BLaER1 (cell line): Measurements from ENCODE around the gene POLA2.

Source experiments
- H3K27ac ChIP-seq: shearing (Covaris generic); formaldehyde crosslinking; 2 replicates; pipeline ENCODE4 v1.8.1; 2022
- H3K27me3 ChIP-seq: shearing (Covaris generic); formaldehyde crosslinking; 2 replicates; pipeline ENCODE4 v1.8.1; 2022
- H3K36me3 ChIP-seq: shearing (Covaris generic); formaldehyde crosslinking; 2 replicates; pipeline ENCODE4 v1.8.1; 2022
- H3K4me1 ChIP-seq: shearing (Covaris generic); formaldehyde crosslinking; 2 replicates; pipeline ENCODE4 v1.8.1; 2022
- H3K4me2 ChIP-seq: shearing (Covaris generic); formaldehyde crosslinking; 2 replicates; pipeline ENCODE4 v1.8.1; 2022
- H3K4me3 ChIP-seq: shearing (Covaris generic); formaldehyde crosslinking; 2 replicates; pipeline ENCODE4 v1.8.1; 2022
- H3K9ac ChIP-seq: shearing (Covaris generic); formaldehyde crosslinking; 2 replicates; pipeline ENCODE4 v1.8.1; 2022
- H3K9me3 ChIP-seq: shearing (Covaris generic); formaldehyde crosslinking; 2 replicates; pipeline ENCODE4 v1.8.1; 2022
- H4K20me1 ChIP-seq: shearing (Covaris generic); formaldehyde crosslinking; 2 replicates; pipeline ENCODE4 v1.8.1; 2022
- Cebpa-rat ChIP-seq: shearing (Covaris generic); IDR thresholded peaks from 2 replicates; pipeline ENCODE4 v1.8.1; 2022

Gene POLA2

DNA sequence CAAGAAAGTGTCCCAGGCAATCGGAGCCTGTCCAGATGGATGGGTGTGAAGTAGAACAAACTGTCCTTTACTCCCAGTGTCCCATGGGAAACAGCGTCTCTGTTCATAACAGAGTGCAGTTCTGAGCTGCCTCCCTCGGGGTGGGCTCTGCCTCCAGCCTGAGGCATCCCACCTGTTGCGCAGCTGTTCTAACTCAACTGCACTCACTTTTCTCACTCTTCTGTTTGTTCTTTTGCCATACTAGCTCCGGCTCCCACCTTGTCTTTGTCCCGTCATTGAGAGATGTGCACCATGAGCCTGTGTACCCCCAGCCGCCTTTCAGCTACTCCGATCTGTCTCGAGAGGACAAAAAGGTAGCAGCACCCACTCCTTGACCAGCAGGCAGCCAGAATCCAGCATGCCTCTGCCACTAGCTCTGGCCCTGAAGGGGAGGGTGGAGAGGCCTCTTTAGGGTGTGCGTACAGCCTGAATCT is 32.2 kb downstream of the POLA2 start:
- H3K4me2 ChIP-seq = peak overlapping the region; percentile 91
- peak overlapping the region; percentile 75 for H3K9ac ChIP-seq
- TF ChIP-seq Cebpa-rat = no peak
- no peaks in the 10 kb centered on the region for H3K27me3 ChIP-seq
- H3K9me3 ChIP-seq = no peaks in the 10 kb centered on the region
- H3K4me1 ChIP-seq = peaks cover 63% of the 10 kb centered on the region
- H4K20me1 ChIP-seq = no peaks in the 10 kb centered on the region
- no peak overlapping the region; the same call in 1 of the 2 replicates for H3K4me3 ChIP-seq
- peak overlapping the region; percentile 92 for H3K27ac ChIP-seq
- peaks cover 73% of the 10 kb centered on the region for H3K36me3 ChIP-seq

DNA sequence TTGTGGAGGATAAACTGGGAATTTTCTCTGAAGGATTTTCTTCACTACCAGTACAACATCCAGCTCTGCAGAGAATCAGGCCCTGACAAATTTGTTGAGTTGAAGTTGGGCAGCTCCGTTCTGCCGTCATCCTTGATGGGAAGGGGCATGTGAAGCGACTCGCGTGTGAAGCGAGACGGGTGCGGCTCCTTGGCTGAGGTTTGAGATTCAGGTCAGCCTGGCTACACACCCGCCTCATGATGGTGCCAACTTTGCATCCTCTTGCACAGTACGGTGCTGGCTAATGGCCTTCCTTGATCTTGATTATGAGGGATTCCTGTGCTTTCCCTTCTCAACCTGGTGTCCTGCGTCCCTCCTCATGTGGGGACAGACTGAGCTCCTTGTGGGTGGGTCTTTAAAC is 33.2 kb downstream of the POLA2 start:
- H3K27me3 ChIP-seq = no peaks in the 10 kb centered on the region
- 0 out of 2 replicates have a peak overlapping the region, but pooled peaks have one; percentile 75 for H3K9ac ChIP-seq
- peaks cover 52% of the 10 kb centered on the region for H3K4me1 ChIP-seq
- no peak for TF ChIP-seq Cebpa-rat
- peak overlapping the region; percentile 92; the same call in 1 of the 2 replicates for H3K27ac ChIP-seq
- H3K9me3 ChIP-seq = no peaks in the 10 kb centered on the region
- peaks cover 73% of the 10 kb centered on the region for H3K36me3 ChIP-seq
- H4K20me1 ChIP-seq = no peaks in the 10 kb centered on the region
- no peak overlapping the region for H3K4me3 ChIP-seq
- peak overlapping the region; percentile 91; the same call in 1 of the 2 replicates for H3K4me2 ChIP-seq

DNA sequence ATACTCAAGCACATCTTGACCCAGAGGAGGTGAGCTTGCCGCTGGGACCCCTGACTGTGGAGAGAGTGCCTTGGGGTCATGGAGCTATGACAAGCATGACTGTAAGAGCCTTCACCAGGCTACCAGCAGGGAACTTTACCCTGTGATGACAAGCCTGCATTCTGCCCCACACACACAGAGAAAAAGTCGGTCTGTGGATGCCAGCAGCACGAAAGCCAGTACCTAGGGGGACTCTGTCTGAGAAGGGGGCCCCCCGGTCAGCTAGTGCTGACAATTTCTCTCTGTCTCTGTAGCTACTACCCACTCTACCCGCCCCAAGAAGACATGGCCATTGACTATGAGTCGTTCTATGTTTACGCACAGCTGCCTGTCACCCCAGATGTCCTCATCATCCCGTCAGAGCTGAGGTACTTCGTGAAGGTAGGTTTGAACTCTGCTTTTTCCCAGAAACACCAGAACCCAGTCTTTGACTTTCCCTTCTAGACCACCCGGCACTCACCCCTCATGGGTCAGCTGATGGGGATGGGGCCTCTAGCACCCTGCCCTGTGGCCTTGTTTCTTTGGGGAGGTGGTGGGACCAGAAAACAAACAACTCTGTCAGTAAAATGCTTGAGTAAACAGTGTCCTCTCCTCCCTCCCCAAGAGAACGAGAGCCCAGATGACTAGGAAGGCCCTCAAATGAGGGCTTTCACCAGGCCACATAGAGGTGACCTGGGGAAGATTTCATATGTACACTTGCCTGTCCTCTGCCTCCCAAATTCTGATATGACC is 34.0 kb downstream of the POLA2 start:
- H3K4me2 ChIP-seq = no peak overlapping the region
- TF ChIP-seq Cebpa-rat = no peak
- H4K20me1 ChIP-seq = no peaks in the 10 kb centered on the region
- H3K4me1 ChIP-seq = peaks cover 44% of the 10 kb centered on the region
- H3K9ac ChIP-seq = peak overlapping the region; percentile 39; the same call in 1 of the 2 replicates
- peak overlapping the region; percentile 43; the same call in 1 of the 2 replicates for H3K27ac ChIP-seq
- H3K27me3 ChIP-seq = no peaks in the 10 kb centered on the region
- H3K9me3 ChIP-seq = no peaks in the 10 kb centered on the region
- peaks cover 77% of the 10 kb centered on the region for H3K36me3 ChIP-seq
- H3K4me3 ChIP-seq = no peak overlapping the region

DNA sequence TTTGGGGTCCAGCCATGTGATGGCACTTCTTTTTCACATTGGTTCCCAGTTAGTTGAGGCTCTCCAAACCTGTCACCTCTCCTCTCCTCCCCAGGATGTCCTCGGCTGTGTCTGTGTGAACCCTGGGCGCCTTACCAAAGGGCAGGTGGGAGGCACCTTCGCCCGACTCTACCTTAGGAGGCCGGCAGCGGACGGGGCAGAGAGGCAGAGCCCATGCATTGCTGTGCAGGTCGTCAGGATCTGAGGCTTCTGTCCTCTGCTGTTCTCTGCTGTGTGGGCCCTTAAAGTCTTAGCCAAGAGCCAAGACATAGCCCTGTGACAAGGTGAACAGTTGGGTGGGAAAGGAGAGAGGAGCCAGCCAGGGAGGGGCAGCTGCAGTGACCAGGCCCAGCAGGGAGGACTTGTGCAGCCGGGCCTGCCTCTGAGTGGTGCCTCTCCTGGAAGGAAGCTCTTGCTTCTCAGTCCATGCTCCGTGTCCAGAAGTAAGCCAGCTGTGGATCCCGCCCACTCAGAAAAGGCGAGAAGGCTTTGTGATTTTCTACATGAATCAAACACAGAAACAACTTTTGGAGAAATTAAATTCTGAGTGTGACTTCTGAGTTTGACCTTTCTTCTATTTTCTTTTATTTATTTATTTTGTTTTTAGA is 35.4 kb downstream of the POLA2 start:
- H3K27ac ChIP-seq = no peak overlapping the region
- peaks cover 37% of the 10 kb centered on the region for H3K4me1 ChIP-seq

DNA sequence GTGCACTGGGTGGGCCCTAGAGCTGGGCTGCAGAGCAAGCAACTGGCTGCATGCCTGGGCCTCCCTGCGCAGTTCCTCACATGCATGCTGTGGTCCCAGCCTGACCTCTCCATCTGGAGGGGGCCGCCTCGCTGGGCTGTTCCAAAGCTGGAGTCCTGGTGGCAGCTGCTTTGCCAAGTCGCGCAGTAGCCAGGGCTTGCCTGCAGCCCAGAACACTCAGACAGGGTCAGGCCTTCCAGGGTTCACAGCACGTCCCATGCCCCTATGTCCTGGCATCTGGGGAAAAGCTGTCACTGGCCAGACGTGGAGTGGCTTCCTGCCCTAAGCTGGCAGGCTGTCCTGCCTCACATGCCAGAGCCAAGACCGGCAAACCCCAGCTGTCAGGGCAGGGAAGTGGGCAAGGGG is 36.4 kb downstream of the POLA2 start:
- Histone ChIP-seq H3K4me1 (peaks cover 30% of the 10 kb centered on the region), H3K27me3 (no peaks in the 10 kb centered on the region), H3K9ac (no peak overlapping the region), H3K27ac (no peak overlapping the region), H3K4me3 (no peak overlapping the region), H3K4me2 (no peak overlapping the region), H4K20me1 (no peaks in the 10 kb centered on the region), H3K36me3 (peaks cover 97% of the 10 kb centered on the region), H3K9me3 (no peaks in the 10 kb centered on the region)
- TF ChIP-seq Cebpa-rat = no peak

More for the DNA sequence above, 35.4 kb downstream of the POLA2 start:
- H3K9me3 ChIP-seq = no peaks in the 10 kb centered on the region
- no peak overlapping the region for H3K4me3 ChIP-seq
- TF ChIP-seq Cebpa-rat = no peak
- no peaks in the 10 kb centered on the region for H4K20me1 ChIP-seq
- no peaks in the 10 kb centered on the region for H3K27me3 ChIP-seq
- H3K9ac ChIP-seq = no peak overlapping the region
- peaks cover 90% of the 10 kb centered on the region for H3K36me3 ChIP-seq
- H3K4me2 ChIP-seq = no peak overlapping the region

DNA sequence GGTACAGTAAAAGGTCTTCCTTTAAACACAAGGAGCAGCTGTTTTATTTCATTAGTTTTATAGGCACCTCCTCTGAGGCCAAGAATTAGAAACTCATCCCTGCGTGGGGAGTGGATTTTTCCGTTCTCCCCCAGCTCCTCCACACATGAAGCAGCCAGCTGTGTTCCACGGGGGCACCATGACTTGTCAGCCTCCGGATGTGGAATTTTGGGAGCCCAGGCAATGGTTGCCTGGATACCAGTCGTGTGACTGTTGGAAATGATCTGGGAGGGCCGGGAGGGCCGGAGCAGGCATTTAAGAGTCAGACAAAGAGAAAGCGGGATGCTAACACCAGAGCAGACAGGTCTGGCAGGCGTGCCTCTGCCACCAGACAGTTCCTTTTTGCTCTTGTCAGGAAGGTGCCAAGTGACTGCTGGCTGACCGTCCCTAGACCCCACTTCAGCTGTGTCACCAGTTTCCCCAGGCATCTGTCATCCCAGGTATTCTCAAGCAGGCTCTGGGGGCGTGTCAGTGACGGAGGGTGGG is 37.0 kb downstream of the POLA2 start:
- Histone ChIP-seq H3K9me3 (no peaks in the 10 kb centered on the region), H3K27me3 (no peaks in the 10 kb centered on the region), H3K4me2 (no peak overlapping the region), H3K27ac (peak overlapping the region; percentile 22; the same call in 1 of the 2 replicates), H3K4me1 (peaks cover 24% of the 10 kb centered on the region), H3K36me3 (peaks cover 97% of the 10 kb centered on the region), H3K4me3 (no peak overlapping the region), H4K20me1 (no peaks in the 10 kb centered on the region), H3K9ac (no peak overlapping the region)
- no peak for TF ChIP-seq Cebpa-rat

DNA sequence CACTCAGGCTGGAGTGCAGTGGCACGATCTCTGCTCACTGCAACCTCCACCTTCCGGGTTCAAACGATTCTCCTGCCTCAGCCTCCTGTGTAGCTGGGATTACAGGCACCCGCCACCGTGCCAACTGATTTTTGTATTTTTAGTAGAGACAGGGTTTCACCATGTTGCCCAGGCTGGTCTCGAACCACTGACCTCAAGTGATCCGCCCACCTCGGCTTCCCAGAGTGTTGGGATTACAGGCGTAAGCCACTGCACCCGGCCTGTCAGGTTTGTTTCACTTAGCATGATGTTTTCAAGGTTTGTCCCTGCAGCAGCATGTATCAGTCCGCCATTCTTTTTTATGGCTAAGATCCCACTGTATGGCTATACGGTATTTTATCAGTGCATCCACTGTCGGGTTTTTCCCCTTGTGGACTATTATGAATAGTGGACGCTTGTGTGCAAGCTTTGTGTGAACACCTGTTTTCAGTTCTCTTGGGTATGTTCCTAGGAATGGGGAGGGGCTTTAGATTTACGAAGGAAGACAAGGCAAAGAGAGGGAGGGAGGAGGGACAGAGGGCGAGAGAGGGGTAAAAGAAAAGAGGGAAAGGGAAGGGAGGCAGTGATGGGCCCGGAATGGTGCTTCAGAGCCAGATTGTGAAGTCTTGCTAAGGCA is 39.0 kb downstream of the POLA2 start:
- H3K9me3 ChIP-seq = no peaks in the 10 kb centered on the region
- H3K4me2 ChIP-seq = no peak overlapping the region
- peaks cover 15% of the 10 kb centered on the region for H3K4me1 ChIP-seq
- no peak overlapping the region for H3K27ac ChIP-seq
- H3K4me3 ChIP-seq = no peak overlapping the region
- no peak overlapping the region for H3K9ac ChIP-seq
- H3K36me3 ChIP-seq = peaks cover 87% of the 10 kb centered on the region
- H3K27me3 ChIP-seq = no peaks in the 10 kb centered on the region
- no peaks in the 10 kb centered on the region for H4K20me1 ChIP-seq
- no peak for TF ChIP-seq Cebpa-rat

DNA sequence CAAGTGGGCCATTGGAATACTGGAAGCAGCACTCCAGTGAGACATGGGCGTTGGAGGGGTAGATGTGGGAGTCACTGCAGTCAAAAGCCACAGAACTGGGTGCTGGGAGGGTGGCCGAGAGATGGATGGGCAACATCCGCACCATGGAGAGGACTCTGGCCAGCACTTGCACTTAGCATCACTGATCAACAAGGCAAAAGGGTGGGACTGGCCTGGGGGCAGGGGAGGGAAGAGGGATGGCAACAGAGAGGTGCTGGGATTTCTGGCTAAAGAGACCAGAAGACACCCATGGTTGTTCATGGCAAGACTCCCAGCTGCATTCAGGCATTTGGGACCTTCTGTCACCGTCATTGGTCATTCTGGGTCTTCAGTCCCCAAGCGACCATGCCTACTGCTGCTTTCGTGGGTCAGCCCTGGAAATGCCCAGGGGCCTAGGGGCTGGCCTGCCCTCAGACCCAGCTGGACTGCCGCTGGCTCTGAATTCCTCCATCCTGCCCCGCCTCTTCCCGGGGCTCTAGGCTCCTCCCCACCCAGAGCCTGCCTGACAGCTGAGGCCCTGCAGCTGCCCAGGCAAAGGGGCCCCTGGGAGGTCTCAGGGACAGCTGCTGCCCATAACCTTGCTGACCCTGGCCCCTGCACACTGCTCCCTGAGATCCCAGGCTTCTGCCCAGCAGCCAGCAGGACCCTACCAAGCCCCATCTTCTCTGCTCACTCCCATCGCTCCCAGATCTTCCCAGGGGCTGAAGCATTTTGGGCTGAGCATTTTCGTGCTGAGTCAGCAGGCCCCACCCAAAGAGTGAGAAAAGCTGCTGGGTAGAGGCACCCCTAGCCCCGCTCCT is 39.9 kb downstream of the POLA2 start:
- Histone ChIP-seq H3K4me3 (no peak overlapping the region), H3K36me3 (peaks cover 77% of the 10 kb centered on the region), H3K4me2 (peak overlapping the region; percentile 26; the same call in 1 of the 2 replicates), H3K27ac (0 out of 2 replicates have a peak overlapping the region, but pooled peaks have one; percentile 22), H3K27me3 (no peaks in the 10 kb centered on the region), H3K4me1 (peaks cover 24% of the 10 kb centered on the region), H3K9me3 (no peaks in the 10 kb centered on the region), H4K20me1 (no peaks in the 10 kb centered on the region), H3K9ac (no peak overlapping the region)
- TF ChIP-seq Cebpa-rat = no peak

DNA sequence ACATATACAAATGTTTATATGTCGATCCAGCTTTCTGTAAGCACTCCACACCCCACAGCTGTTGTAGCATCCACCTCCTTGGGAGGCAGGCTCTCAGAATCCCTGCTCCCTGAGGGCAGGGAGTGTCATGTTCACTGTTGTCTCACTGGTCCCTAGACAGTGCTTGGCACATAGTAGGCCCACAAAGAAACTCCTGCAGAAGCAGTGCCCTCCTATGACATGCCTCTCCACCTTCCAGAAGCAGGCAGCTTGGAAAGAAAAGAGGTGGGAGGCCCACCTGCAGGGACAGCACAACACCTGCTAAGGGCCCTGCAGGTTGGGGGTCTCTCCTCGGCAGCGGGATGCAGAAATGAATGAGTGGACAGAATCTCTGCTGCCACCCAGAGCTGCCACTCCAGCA is 41.8 kb downstream of the POLA2 start:
- Histone ChIP-seq H3K27ac (no peak overlapping the region), H3K4me3 (no peak overlapping the region), H3K4me2 (no peak overlapping the region), H3K9ac (no peak overlapping the region), H3K36me3 (peaks cover 59% of the 10 kb centered on the region), H4K20me1 (no peaks in the 10 kb centered on the region), H3K4me1 (peaks cover 37% of the 10 kb centered on the region), H3K9me3 (no peaks in the 10 kb centered on the region), H3K27me3 (no peaks in the 10 kb centered on the region)
- TF ChIP-seq Cebpa-rat = no peak
